Epithelial cell of esophagus (primary cell): Measurements from ENCODE around the gene PTPRM.

Source experiments
- DNase-seq: peaks from one replicate; pipeline ENCODE4 v3.0.0; 2010; ENCODE audit warnings: low read depth
- H3K4me3 ChIP-seq: 2 replicates; pipeline ENCODE4 v1.5.1; 2011; ENCODE audit warnings: mild to moderate bottlenecking, low read length, control low read depth
- TF ChIP-seq, protein P1 (sequence below): IDR thresholded peaks from 2 replicates; pipeline ENCODE4 v1.5.1; 2011; ENCODE audit warnings: low read depth, mild to moderate bottlenecking, low read length, control low read depth, inconsistent platforms; ENCODE audit not compliant: insufficient read depth; ENCODE audit errors: missing control alignments

Gene PTPRM

GRCh38 chr18:7812431-7813063 is 245.4 kb downstream of the PTPRM start:
- H3K4me3 ChIP-seq, result no peak overlapping the region
- TF ChIP-seq, protein P1, sequence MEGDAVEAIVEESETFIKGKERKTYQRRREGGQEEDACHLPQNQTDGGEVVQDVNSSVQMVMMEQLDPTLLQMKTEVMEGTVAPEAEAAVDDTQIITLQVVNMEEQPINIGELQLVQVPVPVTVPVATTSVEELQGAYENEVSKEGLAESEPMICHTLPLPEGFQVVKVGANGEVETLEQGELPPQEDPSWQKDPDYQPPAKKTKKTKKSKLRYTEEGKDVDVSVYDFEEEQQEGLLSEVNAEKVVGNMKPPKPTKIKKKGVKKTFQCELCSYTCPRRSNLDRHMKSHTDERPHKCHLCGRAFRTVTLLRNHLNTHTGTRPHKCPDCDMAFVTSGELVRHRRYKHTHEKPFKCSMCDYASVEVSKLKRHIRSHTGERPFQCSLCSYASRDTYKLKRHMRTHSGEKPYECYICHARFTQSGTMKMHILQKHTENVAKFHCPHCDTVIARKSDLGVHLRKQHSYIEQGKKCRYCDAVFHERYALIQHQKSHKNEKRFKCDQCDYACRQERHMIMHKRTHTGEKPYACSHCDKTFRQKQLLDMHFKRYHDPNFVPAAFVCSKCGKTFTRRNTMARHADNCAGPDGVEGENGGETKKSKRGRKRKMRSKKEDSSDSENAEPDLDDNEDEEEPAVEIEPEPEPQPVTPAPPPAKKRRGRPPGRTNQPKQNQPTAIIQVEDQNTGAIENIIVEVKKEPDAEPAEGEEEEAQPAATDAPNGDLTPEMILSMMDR, result no peak
- DNase-seq, result peak; percentile 26

- H3K4me3 ChIP-seq, result no peak overlapping the region
Measured at GRCh38 chr18:7813131-7813530, 246.0 kb downstream of the PTPRM start.

DNA sequence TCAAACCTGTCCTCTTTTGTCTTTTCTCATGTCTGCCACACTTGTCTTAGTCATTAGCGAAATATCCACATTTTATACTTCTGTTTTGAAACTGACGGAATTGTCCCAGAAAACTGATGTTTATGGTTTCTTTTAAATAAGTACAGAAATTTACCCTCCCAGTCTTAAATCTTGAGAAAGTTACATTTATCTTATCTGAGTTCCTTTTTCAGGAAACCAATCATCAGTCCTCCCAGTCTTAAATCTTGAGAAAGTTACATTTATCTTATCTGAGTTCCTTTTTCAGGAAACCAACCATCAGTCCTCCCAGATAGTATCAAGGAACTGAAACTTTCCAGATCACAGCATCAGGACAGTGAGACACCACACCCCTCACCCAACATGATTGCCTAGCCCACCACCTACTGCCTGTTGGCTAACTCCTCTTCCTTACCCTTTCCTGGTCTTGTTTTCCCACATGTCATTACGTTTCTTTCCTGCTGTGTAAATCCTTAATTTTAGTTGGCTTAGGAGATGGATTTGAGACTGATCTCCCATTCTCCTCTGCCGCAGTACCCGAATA is 247.7 kb downstream of the PTPRM start:
- DNase-seq, result no peak
- no peak overlapping the region for H3K4me3 ChIP-seq
- TF ChIP-seq, protein P1, result no peak

More at GRCh38 chr18:7813131-7813530, 246.0 kb downstream of the PTPRM start:
- TF ChIP-seq, protein P1, result no peak
- DNase-seq, result no peak

GRCh38 chr18:7815787-7816186 is 248.7 kb downstream of the PTPRM start:
- no peak overlapping the region for H3K4me3 ChIP-seq
- no peak for DNase-seq
- TF ChIP-seq, protein P1, result no peak

GRCh38 chr18:7817575-7818230 is 250.6 kb downstream of the PTPRM start:
- H3K4me3 ChIP-seq, result no peak overlapping the region
- TF ChIP-seq, protein P1, result no peak
- DNase-seq, result no peak

DNA sequence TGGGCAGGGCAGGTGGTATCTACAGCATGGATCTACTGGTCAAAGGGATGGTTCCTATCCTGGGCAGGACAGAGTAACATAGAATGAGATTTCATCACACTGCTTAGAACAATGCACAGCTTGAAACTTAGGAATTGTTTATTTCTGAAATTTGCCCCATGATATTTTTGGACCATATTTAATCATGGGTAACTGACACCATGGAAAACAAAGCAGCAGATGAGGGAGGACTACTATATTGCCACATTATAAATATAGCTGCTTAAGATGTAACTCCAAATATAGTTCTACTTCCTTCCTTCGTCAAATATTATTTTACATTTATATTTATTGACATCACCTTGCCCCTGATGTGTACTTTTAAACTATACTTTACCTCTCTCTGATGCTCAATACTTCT is 254.7 kb downstream of the PTPRM start:
- DNase-seq, result no peak
- TF ChIP-seq, protein P1, result no peak
- no peak overlapping the region for H3K4me3 ChIP-seq
